ENCODE results near the gene PLAGL2.
"Not testable (repeated sequence)": the region's sequence is repeated elsewhere in the genome, so short reads cannot be mapped to it uniquely, and the experiment has no call there.

The PLAGL2 gene

GRCh38 chr20:32199006-32199405, 8.5 kb downstream of the PLAGL2 start:
- peaks cover 56% of the 10 kb centered on the region for H3K36me3 ChIP-seq (ENCODE audit: insufficient read depth, low read length)
- no peaks in the 10 kb centered on the region for H3K27me3 ChIP-seq (ENCODE audit: control insufficient read depth, insufficient read depth, low read length)

DNA sequence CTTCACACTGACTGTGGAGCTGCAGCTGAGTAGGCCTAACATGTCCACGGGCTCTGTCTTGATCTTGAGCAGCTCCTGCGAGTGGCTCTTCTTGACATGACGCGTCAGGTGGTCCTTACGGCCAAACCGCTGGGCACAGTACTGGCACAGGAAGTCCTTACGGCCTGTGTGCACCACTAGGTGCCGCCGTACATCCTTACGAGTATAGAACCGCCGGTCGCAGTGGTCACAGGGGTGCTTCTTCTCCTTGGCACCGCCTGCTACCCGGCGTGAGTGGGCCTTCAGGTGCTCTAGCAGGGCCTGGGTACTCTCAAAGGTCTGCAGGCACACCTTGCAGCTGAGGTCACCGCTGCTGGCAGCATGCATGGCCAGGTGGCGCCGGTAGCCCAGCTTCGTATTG, 10.4 kb downstream of the PLAGL2 start:
- H3K9ac ChIP-seq (ENCODE audit: low read depth, low read length); H3K4me2 ChIP-seq (ENCODE audit: low read length); H3K9me3 ChIP-seq (replicated peaks; ENCODE audit: low read length); H3K4me3 ChIP-seq (ENCODE audit: low read length); H3K27me3 ChIP-seq (ENCODE audit: control insufficient read depth, insufficient read depth, low read length): not testable (repeated sequence)
- Histone ChIP-seq H3K4me1 (ENCODE audit: control insufficient read depth, insufficient read depth, low read length) (peaks cover 14% of the 10 kb centered on the region), H3K36me3 (ENCODE audit: insufficient read depth, low read length) (peaks cover 57% of the 10 kb centered on the region)

More at GRCh38 chr20:32199006-32199405, 8.5 kb downstream of the PLAGL2 start:
- Histone ChIP-seq H3K4me1 (ENCODE audit: control insufficient read depth, insufficient read depth, low read length) (peaks cover 25% of the 10 kb centered on the region), H3K9ac (ENCODE audit: low read depth, low read length) (no peak overlapping the region), H3K4me3 (ENCODE audit: low read length) (no peak overlapping the region), H3K9me3 (replicated peaks; ENCODE audit: low read length) (no peaks in the 10 kb centered on the region), H3K4me2 (ENCODE audit: low read length) (no peak overlapping the region)

DNA sequence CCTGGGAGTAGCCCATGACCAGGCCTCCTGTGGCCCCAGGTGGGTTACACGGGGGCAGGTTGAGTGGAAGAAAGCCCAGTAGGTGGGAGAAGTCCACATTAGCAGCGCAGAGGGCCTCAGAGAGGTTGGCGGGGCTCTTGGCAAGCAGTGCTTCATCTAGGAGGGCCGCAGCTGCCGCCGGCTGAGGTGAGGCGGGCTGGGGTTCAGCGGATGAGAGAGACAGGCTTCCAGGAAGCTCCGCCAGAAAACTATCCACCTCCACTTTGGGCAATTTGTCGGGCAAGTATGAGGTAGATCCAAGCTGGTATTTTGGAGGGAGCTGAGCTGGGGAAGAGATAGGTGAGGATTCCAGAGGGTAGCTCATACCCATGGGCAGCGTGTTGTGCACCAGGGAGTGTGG, 10.9 kb downstream of the PLAGL2 start:
- not testable (repeated sequence) for H3K4me1 ChIP-seq (ENCODE audit: control insufficient read depth, insufficient read depth, low read length); H3K27me3 ChIP-seq (ENCODE audit: control insufficient read depth, insufficient read depth, low read length); H3K9ac ChIP-seq (ENCODE audit: low read depth, low read length); H3K9me3 ChIP-seq (replicated peaks; ENCODE audit: low read length); H3K4me2 ChIP-seq (ENCODE audit: low read length); H3K4me3 ChIP-seq (ENCODE audit: low read length)
- peaks cover 57% of the 10 kb centered on the region for H3K36me3 ChIP-seq (ENCODE audit: insufficient read depth, low read length)

- H3K4me1 ChIP-seq (ENCODE audit: control insufficient read depth, insufficient read depth, low read length) = peaks cover 6% of the 10 kb centered on the region
- H3K9me3 ChIP-seq (replicated peaks; ENCODE audit: low read length) = no peaks in the 10 kb centered on the region
- no peaks in the 10 kb centered on the region for H3K27me3 ChIP-seq (ENCODE audit: control insufficient read depth, insufficient read depth, low read length)
- peaks cover 48% of the 10 kb centered on the region for H3K36me3 ChIP-seq (ENCODE audit: insufficient read depth, low read length)
- no peak overlapping the region for H3K4me2 ChIP-seq (ENCODE audit: low read length)
- H3K9ac ChIP-seq (ENCODE audit: low read depth, low read length) = no peak overlapping the region
- H3K4me3 ChIP-seq (ENCODE audit: low read length) = no peak overlapping the region
These were observed 12.0 kb downstream of the PLAGL2 start for GRCh38 chr20:32195581-32195980.

DNA sequence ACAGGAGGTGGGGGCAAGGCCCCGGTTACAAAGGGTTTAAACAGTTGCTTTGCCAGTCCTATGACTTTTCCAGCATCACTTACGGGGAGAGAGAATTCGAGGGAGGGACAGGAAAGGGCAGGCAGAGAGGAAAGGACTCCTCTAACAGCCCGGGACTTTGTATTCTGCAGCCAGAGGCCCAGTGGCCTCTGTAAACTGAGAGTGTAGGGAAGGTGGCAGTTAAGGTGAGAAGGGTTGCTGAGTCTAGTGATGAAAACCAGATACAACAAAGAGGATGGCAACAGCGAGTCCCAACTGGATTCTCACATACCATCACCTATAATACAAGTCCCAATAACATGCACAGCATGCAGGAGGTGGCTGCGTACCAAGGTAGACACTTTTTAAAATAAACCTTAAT, 13.5 kb downstream of the PLAGL2 start:
- H3K4me3 ChIP-seq (ENCODE audit: low read length) = no peak overlapping the region
- peaks cover 38% of the 10 kb centered on the region for H3K36me3 ChIP-seq (ENCODE audit: insufficient read depth, low read length)
- H3K9me3 ChIP-seq (replicated peaks; ENCODE audit: low read length) = no peaks in the 10 kb centered on the region
- no peaks in the 10 kb centered on the region for H3K27me3 ChIP-seq (ENCODE audit: control insufficient read depth, insufficient read depth, low read length)
- peaks cover 12% of the 10 kb centered on the region for H3K4me1 ChIP-seq (ENCODE audit: control insufficient read depth, insufficient read depth, low read length)
- H3K4me2 ChIP-seq (ENCODE audit: low read length) = no peak overlapping the region
- H3K9ac ChIP-seq (ENCODE audit: low read depth, low read length) = no peak overlapping the region

GRCh38 chr20:32193336-32193735, 14.2 kb downstream of the PLAGL2 start:
- not testable (repeated sequence) for H3K9ac ChIP-seq (ENCODE audit: low read depth, low read length); H3K4me3 ChIP-seq (ENCODE audit: low read length); H3K9me3 ChIP-seq (replicated peaks; ENCODE audit: low read length); H3K4me2 ChIP-seq (ENCODE audit: low read length); H3K27me3 ChIP-seq (ENCODE audit: control insufficient read depth, insufficient read depth, low read length)
- Histone ChIP-seq H3K4me1 (ENCODE audit: control insufficient read depth, insufficient read depth, low read length) (peaks cover 12% of the 10 kb centered on the region), H3K36me3 (ENCODE audit: insufficient read depth, low read length) (peaks cover 34% of the 10 kb centered on the region)

DNA sequence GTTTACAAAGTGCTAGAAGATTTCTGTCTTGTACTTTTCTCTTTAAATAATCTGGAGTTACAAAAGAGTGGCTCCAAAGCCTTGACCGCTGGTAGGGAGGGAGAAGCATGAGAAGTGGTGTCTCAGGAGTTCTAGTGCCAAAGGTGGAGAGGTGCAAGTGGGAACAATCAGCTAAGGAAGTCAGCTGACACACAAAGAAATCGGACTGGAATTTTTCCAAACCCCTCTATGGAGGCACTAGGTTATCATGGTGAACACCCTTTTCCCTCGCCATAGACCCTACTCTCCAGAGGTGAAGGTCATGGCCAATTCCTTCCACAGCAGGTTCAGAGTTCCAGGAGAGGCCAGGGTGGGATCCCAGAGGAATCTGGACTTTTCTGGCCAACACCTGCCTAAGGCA, 14.8 kb downstream of the PLAGL2 start:
- H3K4me2 ChIP-seq (ENCODE audit: low read length) = no peak overlapping the region

GRCh38 chr20:32191873-32192272, 15.7 kb downstream of the PLAGL2 start:
- no peaks in the 10 kb centered on the region for H3K9me3 ChIP-seq (replicated peaks; ENCODE audit: low read length)
- peaks cover 22% of the 10 kb centered on the region for H3K36me3 ChIP-seq (ENCODE audit: insufficient read depth, low read length)
- H3K4me1 ChIP-seq (ENCODE audit: control insufficient read depth, insufficient read depth, low read length) = peaks cover 12% of the 10 kb centered on the region
- no peak overlapping the region for H3K4me2 ChIP-seq (ENCODE audit: low read length)
- H3K27me3 ChIP-seq (ENCODE audit: control insufficient read depth, insufficient read depth, low read length) = no peaks in the 10 kb centered on the region
- H3K9ac ChIP-seq (ENCODE audit: low read depth, low read length) = no peak overlapping the region
- no peak overlapping the region for H3K4me3 ChIP-seq (ENCODE audit: low read length)

More for the DNA sequence above, 14.8 kb downstream of the PLAGL2 start:
- no peaks in the 10 kb centered on the region for H3K27me3 ChIP-seq (ENCODE audit: control insufficient read depth, insufficient read depth, low read length)
- H3K9ac ChIP-seq (ENCODE audit: low read depth, low read length) = no peak overlapping the region
- H3K9me3 ChIP-seq (replicated peaks; ENCODE audit: low read length) = no peaks in the 10 kb centered on the region
- H3K4me1 ChIP-seq (ENCODE audit: control insufficient read depth, insufficient read depth, low read length) = peaks cover 12% of the 10 kb centered on the region
- no peak overlapping the region for H3K4me3 ChIP-seq (ENCODE audit: low read length)
- H3K36me3 ChIP-seq (ENCODE audit: insufficient read depth, low read length) = peaks cover 31% of the 10 kb centered on the region

- Histone ChIP-seq H3K36me3 (ENCODE audit: insufficient read depth, low read length) (peaks cover 20% of the 10 kb centered on the region), H3K27me3 (ENCODE audit: control insufficient read depth, insufficient read depth, low read length) (no peaks in the 10 kb centered on the region), H3K4me1 (ENCODE audit: control insufficient read depth, insufficient read depth, low read length) (peaks cover 12% of the 10 kb centered on the region), H3K9me3 (replicated peaks; ENCODE audit: low read length) (no peaks in the 10 kb centered on the region), H3K4me3 (ENCODE audit: low read length) (no peak overlapping the region), H3K4me2 (ENCODE audit: low read length) (no peak overlapping the region), H3K9ac (ENCODE audit: low read depth, low read length) (no peak overlapping the region)
These were observed 16.1 kb downstream of the PLAGL2 start for GRCh38 chr20:32191422-32191821.

- Histone ChIP-seq H3K4me3 (ENCODE audit: low read length) (peak overlapping the region; percentile 77), H3K9ac (ENCODE audit: low read depth, low read length) (peak overlapping the region; percentile 92), H3K9me3 (replicated peaks; ENCODE audit: low read length) (no peaks in the 10 kb centered on the region), H3K27me3 (ENCODE audit: control insufficient read depth, insufficient read depth, low read length) (no peaks in the 10 kb centered on the region), H3K36me3 (ENCODE audit: insufficient read depth, low read length) (peaks cover 14% of the 10 kb centered on the region), H3K4me1 (ENCODE audit: control insufficient read depth, insufficient read depth, low read length) (peaks cover 12% of the 10 kb centered on the region), H3K4me2 (ENCODE audit: low read length) (peak overlapping the region; percentile 89)
These were observed 16.7 kb downstream of the PLAGL2 start for GRCh38 chr20:32190616-32191415.

GRCh38 chr20:32189691-32190615, 17.6 kb downstream of the PLAGL2 start:
- peak overlapping the region; percentile 77 for H3K4me3 ChIP-seq (ENCODE audit: low read length)
- H3K9ac ChIP-seq (ENCODE audit: low read depth, low read length) = peak overlapping the region; percentile 92
- peak overlapping the region; percentile 89 for H3K4me2 ChIP-seq (ENCODE audit: low read length)
- peaks cover 12% of the 10 kb centered on the region for H3K4me1 ChIP-seq (ENCODE audit: control insufficient read depth, insufficient read depth, low read length)
- H3K9me3 ChIP-seq (replicated peaks; ENCODE audit: low read length) = no peaks in the 10 kb centered on the region
- no peaks in the 10 kb centered on the region for H3K27me3 ChIP-seq (ENCODE audit: control insufficient read depth, insufficient read depth, low read length)
- peaks cover 6% of the 10 kb centered on the region for H3K36me3 ChIP-seq (ENCODE audit: insufficient read depth, low read length)
